Neural progenitor cell (in vitro differentiated cells): ENCODE data around the gene MLN.

Experiments used
- CTCF ChIP-seq: fragments of 200-600 bp; sonication (generic); IDR thresholded peaks from 2 replicates; pipeline ENCODE4 v1.5.1; 2017; ENCODE audit warnings: antibody characterized with exemption, mild to moderate bottlenecking
- EZH2 ChIP-seq: fragments of 200-600 bp; sonication (generic); IDR thresholded peaks from 2 replicates; pipeline ENCODE4 v1.6.1; 2017; ENCODE audit warnings: antibody characterized with exemption, mild to moderate bottlenecking, moderate library complexity

DNA sequence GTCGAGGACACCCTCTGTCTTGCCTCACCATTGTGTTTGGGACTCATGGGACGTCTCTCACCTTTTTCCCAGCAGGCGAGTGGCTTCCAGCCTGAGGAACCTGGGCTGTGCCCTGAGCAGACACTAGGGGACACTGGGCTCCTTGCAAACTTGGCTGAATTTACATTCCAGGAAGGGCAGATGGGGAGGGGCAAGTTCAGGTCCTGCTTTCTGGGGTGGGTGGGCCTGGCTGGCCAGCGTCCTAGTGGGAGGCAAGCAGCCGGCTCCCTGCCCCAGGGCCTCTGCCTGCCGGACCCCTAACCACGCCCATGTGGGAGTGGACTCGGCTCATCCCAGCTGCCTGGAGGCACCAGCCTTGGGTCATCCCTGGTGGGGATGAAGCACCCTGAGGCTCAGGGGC lies 48.2 kb upstream of the MLN start:
- TF ChIP-seq CTCF (peak; percentile 54), EZH2 (no peak)
